NCI-H2196 (cell line): ENCODE results near the gene HYAL1.
"Not testable (repeated sequence)": the region's sequence is repeated elsewhere in the genome, so short reads cannot be mapped to it uniquely, and the experiment has no call there.

ENCODE experiments used
- DNase-seq: peaks from one replicate; lab custom pipeline; 2025; ENCODE audit not compliant: unreplicated experiment; lab: John Stamatoyannopoulos, UW

HYAL1 gene

GRCh38 chr3:50274371-50275104 is 28.8 kb downstream of the HYAL1 start:
- DNase-seq, result peak; percentile 57

GRCh38 chr3:50273689-50274065 is 29.7 kb downstream of the HYAL1 start:
- DNase-seq, result no peak

GRCh38 chr3:50272911-50273688 is 30.3 kb downstream of the HYAL1 start:
- DNase-seq, result peak; percentile 77

- not testable (repeated sequence) for DNase-seq
Observed at GRCh38 chr3:50272538-50272910, 30.9 kb downstream of the HYAL1 start.

GRCh38 chr3:50271314-50271936 is 31.9 kb downstream of the HYAL1 start:
- no peak for DNase-seq

- DNase-seq, result no peak
Observed at GRCh38 chr3:50270422-50271224, 32.8 kb downstream of the HYAL1 start.

GRCh38 chr3:50269977-50270413 is 33.4 kb downstream of the HYAL1 start:
- no peak for DNase-seq

- DNase-seq, result no peak
Observed at GRCh38 chr3:50269460-50269859, 33.9 kb downstream of the HYAL1 start.

- DNase-seq, result no peak
Observed at GRCh38 chr3:50268703-50269451, 34.5 kb downstream of the HYAL1 start, which contains the start of gene SEMA3B. TSS of gene SEMA3B (plus strand) at chr3:50269147. CDS start at chr3:50269241, 94 bp downstream.

GRCh38 chr3:50268276-50268675 is 35.1 kb downstream of the HYAL1 start:
- no peak for DNase-seq

GRCh38 chr3:50267280-50267913 is 36.0 kb downstream of the HYAL1 start:
- DNase-seq, result no peak

- no peak for DNase-seq
Observed at GRCh38 chr3:50266836-50267235, 36.5 kb downstream of the HYAL1 start.

- no peak for DNase-seq
Observed at GRCh38 chr3:50266017-50266416, 37.4 kb downstream of the HYAL1 start.

GRCh38 chr3:50265571-50265970 is 37.8 kb downstream of the HYAL1 start:
- DNase-seq, result no peak

- no peak for DNase-seq
Observed at GRCh38 chr3:50264964-50265485, 38.3 kb downstream of the HYAL1 start.

GRCh38 chr3:50264383-50264963 is 38.9 kb downstream of the HYAL1 start:
- DNase-seq, result peak; percentile 21

GRCh38 chr3:50263478-50264382 is 39.6 kb downstream of the HYAL1 start:
- DNase-seq, result no peak

- no peak for DNase-seq
Observed at GRCh38 chr3:50262778-50263177, 40.6 kb downstream of the HYAL1 start.
